Measurements from ENCODE around the gene CAMTA1. TPM values are rescaled to one million over a fixed set of nuclear protein-coding genes. Genes with fewer than 3 reads are reported as not detected.

The CAMTA1 gene
- total RNA-seq, 1 experiment from 2014 or later: 60.0 TPM

DNA sequence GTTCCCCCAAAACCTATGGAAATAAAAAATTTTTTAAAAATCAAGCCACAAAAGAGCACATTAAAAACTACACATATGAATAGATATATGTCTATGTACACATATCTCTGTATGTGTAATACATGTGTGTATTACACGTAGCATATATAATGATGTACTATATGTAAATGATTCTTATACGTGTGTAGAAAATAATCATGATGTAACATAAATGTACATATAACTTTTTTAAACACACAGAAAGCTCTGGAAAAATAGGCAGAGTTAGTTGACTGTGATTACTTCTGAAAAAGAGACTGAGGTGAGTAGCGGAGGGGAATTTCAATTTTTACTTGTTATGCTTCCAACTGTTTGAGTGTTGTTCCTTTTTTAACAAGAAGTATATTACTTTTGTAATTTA lies 405.0 kb downstream of the CAMTA1 start:
- H3K4me3 ChIP-seq (ENCODE audit: low read depth, low read length): no peak overlapping the region
- Mint-ChIP-seq H3K4me3 (ENCODE audit: unreplicated experiment) (no peak overlapping the region), H3K9me3 (ENCODE audit: unreplicated experiment) (no peaks in the 10 kb centered on the region), H3K27ac (ENCODE audit: unreplicated experiment) (no peak overlapping the region), H3K27me3 (ENCODE audit: insufficient read depth, unreplicated experiment) (peaks cover 17% of the 10 kb centered on the region), H3K4me1 (ENCODE audit: low read depth, unreplicated experiment) (no peaks in the 10 kb centered on the region), H3K36me3 (ENCODE audit: insufficient read depth, unreplicated experiment) (no peaks in the 10 kb centered on the region)
- no peaks in the 10 kb centered on the region for H3K36me3 ChIP-seq (ENCODE audit: control insufficient read depth, insufficient read depth, low read length)
- no peaks in the 10 kb centered on the region for H3K27me3 ChIP-seq (replicated peaks; ENCODE audit: control insufficient read depth, insufficient read depth, low read length)
- POLR2A ChIA-PET: no interaction called here
- no peaks in the 10 kb centered on the region for H3K4me1 ChIP-seq
- DNase-seq: no peak
- CTCF ChIA-PET: no interaction called here
- TF ChIP-seq, protein P1, sequence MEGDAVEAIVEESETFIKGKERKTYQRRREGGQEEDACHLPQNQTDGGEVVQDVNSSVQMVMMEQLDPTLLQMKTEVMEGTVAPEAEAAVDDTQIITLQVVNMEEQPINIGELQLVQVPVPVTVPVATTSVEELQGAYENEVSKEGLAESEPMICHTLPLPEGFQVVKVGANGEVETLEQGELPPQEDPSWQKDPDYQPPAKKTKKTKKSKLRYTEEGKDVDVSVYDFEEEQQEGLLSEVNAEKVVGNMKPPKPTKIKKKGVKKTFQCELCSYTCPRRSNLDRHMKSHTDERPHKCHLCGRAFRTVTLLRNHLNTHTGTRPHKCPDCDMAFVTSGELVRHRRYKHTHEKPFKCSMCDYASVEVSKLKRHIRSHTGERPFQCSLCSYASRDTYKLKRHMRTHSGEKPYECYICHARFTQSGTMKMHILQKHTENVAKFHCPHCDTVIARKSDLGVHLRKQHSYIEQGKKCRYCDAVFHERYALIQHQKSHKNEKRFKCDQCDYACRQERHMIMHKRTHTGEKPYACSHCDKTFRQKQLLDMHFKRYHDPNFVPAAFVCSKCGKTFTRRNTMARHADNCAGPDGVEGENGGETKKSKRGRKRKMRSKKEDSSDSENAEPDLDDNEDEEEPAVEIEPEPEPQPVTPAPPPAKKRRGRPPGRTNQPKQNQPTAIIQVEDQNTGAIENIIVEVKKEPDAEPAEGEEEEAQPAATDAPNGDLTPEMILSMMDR (IDR thresholded peaks at IDR 0.05; ENCODE audit: insufficient read depth in 1 of 2, low read depth in 1 of 2, low read length in 1 of 2, severe bottlenecking in 1 of 2, unreplicated experiment in 1 of 2): no peak
- intact Hi-C loops (cut with micrococcal nuclease; ENCODE audit: unreplicated experiment): no loop called here
- no TSS peak for BruUV-seq (replicated peaks)
- H3K9me3 ChIP-seq: no peaks in the 10 kb centered on the region

DNA sequence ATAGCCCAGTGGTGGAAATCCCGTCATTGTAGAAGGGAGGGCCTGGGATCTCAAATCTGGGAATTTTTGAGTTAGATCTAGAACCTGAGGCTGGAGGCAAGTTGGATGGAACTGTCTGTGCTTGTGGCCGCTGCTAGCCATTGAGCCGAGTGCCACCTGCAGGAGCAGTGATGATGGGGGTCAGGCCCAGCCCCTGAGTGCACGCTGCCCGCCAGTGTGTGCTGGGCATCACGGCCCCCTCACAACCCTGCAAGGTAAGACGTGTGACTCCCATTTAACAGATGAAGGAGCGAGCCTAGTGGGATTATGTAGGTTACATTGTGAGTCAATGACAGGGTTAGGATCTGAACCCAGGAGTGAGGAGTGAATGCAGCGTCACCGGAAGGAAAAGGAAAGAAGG lies 407.2 kb downstream of the CAMTA1 start:
- DNase-seq: no peak
- POLR2A ChIA-PET: no interaction called here
- TF ChIP-seq, protein P1 (IDR thresholded peaks at IDR 0.05; ENCODE audit: insufficient read depth in 1 of 2, low read depth in 1 of 2, low read length in 1 of 2, severe bottlenecking in 1 of 2, unreplicated experiment in 1 of 2): no peak
- no peak overlapping the region for H3K4me3 Mint-ChIP-seq (ENCODE audit: unreplicated experiment)
- no peaks in the 10 kb centered on the region for H3K27me3 ChIP-seq (replicated peaks; ENCODE audit: control insufficient read depth, insufficient read depth, low read length)
- H3K4me3 ChIP-seq (ENCODE audit: low read depth, low read length): no peak overlapping the region
- intact Hi-C loops (cut with micrococcal nuclease; ENCODE audit: unreplicated experiment): no loop called here
- H3K4me1 ChIP-seq: no peaks in the 10 kb centered on the region
- BruUV-seq (replicated peaks): no TSS peak
- H3K36me3 Mint-ChIP-seq (ENCODE audit: insufficient read depth, unreplicated experiment): no peaks in the 10 kb centered on the region
- CTCF ChIA-PET: no interaction called here
- no peaks in the 10 kb centered on the region for H3K4me1 Mint-ChIP-seq (ENCODE audit: low read depth, unreplicated experiment)
- H3K36me3 ChIP-seq (ENCODE audit: control insufficient read depth, insufficient read depth, low read length): no peaks in the 10 kb centered on the region
- H3K27ac Mint-ChIP-seq (ENCODE audit: unreplicated experiment): no peak overlapping the region
- H3K9me3 Mint-ChIP-seq (ENCODE audit: unreplicated experiment): no peaks in the 10 kb centered on the region
- no peaks in the 10 kb centered on the region for H3K9me3 ChIP-seq
- peaks cover 19% of the 10 kb centered on the region for H3K27me3 Mint-ChIP-seq (ENCODE audit: insufficient read depth, unreplicated experiment)

DNA sequence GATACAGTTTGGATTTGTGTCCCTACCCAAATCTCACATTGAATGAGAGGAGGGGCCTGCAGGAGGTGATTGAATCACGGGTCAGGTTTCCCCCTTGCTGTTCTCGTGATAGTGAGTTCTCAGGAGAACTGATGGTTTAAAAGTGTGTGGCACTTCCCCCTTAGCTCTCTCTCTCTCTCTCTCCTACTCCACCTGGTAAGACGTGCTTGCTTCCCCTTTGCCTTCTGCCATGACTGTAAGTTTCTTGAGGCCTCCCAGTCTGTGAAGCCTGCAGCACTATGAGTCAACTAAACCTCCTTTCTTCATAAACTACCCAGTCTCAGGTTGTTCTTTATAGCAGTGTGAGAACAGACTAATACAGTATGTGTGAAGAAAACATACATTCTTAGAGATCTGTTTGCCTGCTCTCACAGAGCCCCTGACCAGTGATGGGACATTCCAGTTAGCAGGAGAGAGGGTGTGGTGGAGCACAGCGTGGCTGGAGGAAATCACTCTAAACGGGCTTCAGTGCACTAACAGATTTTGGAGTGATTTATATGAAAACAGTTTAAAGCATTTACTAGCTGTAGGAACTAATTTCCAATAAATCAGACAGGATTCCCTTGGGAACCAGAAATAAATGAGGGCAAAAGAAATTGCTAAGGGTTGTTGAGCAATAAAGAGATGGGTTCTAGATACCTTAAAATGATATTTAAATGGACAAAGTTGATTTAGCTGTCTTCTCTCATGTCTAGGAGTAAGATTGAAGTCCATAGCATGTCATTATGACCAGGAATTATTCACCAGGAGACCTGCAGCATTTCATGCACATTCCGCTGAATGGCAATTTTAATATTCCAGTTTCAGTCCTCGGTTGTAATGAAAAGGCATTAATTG lies 411.0 kb downstream of the CAMTA1 start:
- no TSS peak for BruUV-seq (replicated peaks)
- Mint-ChIP-seq H3K4me1 (ENCODE audit: low read depth, unreplicated experiment) (no peaks in the 10 kb centered on the region), H3K36me3 (ENCODE audit: insufficient read depth, unreplicated experiment) (no peaks in the 10 kb centered on the region), H3K4me3 (ENCODE audit: unreplicated experiment) (no peak overlapping the region), H3K27ac (ENCODE audit: unreplicated experiment) (no peak overlapping the region), H3K27me3 (ENCODE audit: insufficient read depth, unreplicated experiment) (peaks cover 23% of the 10 kb centered on the region), H3K9me3 (ENCODE audit: unreplicated experiment) (no peaks in the 10 kb centered on the region)
- DNase-seq: no peak
- intact Hi-C loops (cut with micrococcal nuclease; ENCODE audit: unreplicated experiment): no loop called here
- H3K4me1 ChIP-seq: no peaks in the 10 kb centered on the region
- no peaks in the 10 kb centered on the region for H3K36me3 ChIP-seq (ENCODE audit: control insufficient read depth, insufficient read depth, low read length)
- CTCF ChIA-PET: no interaction called here
- H3K27me3 ChIP-seq (replicated peaks; ENCODE audit: control insufficient read depth, insufficient read depth, low read length): no peaks in the 10 kb centered on the region
- POLR2A ChIA-PET: no interaction called here
- H3K4me3 ChIP-seq (ENCODE audit: low read depth, low read length): no peak overlapping the region
- TF ChIP-seq, protein P1 (IDR thresholded peaks at IDR 0.05; ENCODE audit: insufficient read depth in 1 of 2, low read depth in 1 of 2, low read length in 1 of 2, severe bottlenecking in 1 of 2, unreplicated experiment in 1 of 2): no peak
- H3K9me3 ChIP-seq: no peaks in the 10 kb centered on the region
